CD4-positive, CD25-positive, alpha-beta regulatory T cell (primary cell): ENCODE results near the gene RSAD2. TPM values are rescaled to one million over a fixed set of nuclear protein-coding genes. Genes with fewer than 3 reads are reported as not detected.

Experiments
- ATAC-seq, 2 donors: fragments of 150-1000 bp; cut with Tn5 transposase; one replicate each; pipeline ENCODE4 v1.10.0; 2021; ENCODE audit warnings: low read depth in 2 of 2, moderate number of reproducible peaks in 2 of 2, moderate library complexity in 1 of 2
- DNase-seq, 3 donors: peaks; one replicate each; pipeline versions ENCODE4 v3.0.0 to v3.0.0-alpha.2; 2012 to 2022; ENCODE audit warnings: mixed read lengths in 1 of 3
- H3K27ac ChIP-seq: one replicate; pipeline ENCODE4 v1.7.0; 2013; ENCODE audit warnings: mild to moderate bottlenecking, low read length; ENCODE audit not compliant: insufficient read depth, poor library complexity, severe bottlenecking
- H3K27me3 ChIP-seq: one replicate; pipeline ENCODE4 v1.7.0; 2013; ENCODE audit warnings: low read length; ENCODE audit not compliant: control insufficient read depth, insufficient read depth
- H3K36me3 ChIP-seq: one replicate; pipeline ENCODE4 v1.7.0; 2013; ENCODE audit warnings: mild to moderate bottlenecking, low read length, moderate library complexity; ENCODE audit not compliant: control insufficient read depth, insufficient read depth
- H3K4me1 ChIP-seq: 2 replicates; pipeline ENCODE4 v1.7.0; 2013; ENCODE audit warnings: mild to moderate bottlenecking, low read length; ENCODE audit not compliant: insufficient read depth, control insufficient read depth, poor library complexity, severe bottlenecking
- H3K4me3 ChIP-seq: one replicate; pipeline ENCODE4 v1.7.0; 2013; ENCODE audit warnings: low read depth, mild to moderate bottlenecking, low read length, moderate library complexity
- H3K9me3 ChIP-seq, 2 experiments: 1 replicate in 1 of 2; 2 replicates in 1 of 2; pipeline ENCODE4 v1.7.0; 2013; ENCODE audit warnings: low read length in 2 of 2, mild to moderate bottlenecking in 1 of 2, moderate library complexity in 1 of 2; ENCODE audit not compliant: control insufficient read depth in 2 of 2
- H3K27ac Mint-ChIP-seq, 3 donors: one replicate each; pipeline ENCODE4 v1.8.0; 2020 to 2022; ENCODE audit warnings: mild to moderate bottlenecking in 3 of 3, mixed read lengths in 3 of 3, moderate library complexity in 2 of 3
- H3K27me3 Mint-ChIP-seq: one replicate; pipeline ENCODE4 v1.8.0; 2022; ENCODE audit warnings: mild to moderate bottlenecking, mixed read lengths
- H3K36me3 Mint-ChIP-seq: one replicate; pipeline ENCODE4 v1.8.0; 2020; ENCODE audit warnings: mixed read lengths
- H3K4me1 Mint-ChIP-seq, 4 donors: one replicate each; pipeline ENCODE4 v1.8.0; 2020 to 2022; ENCODE audit warnings: mixed read lengths in 4 of 4, mild to moderate bottlenecking in 1 of 4
- H3K4me3 Mint-ChIP-seq, 4 donors: one replicate each; pipeline ENCODE4 v1.8.0; 2020 to 2022; ENCODE audit warnings: mild to moderate bottlenecking in 4 of 4, mixed read lengths in 4 of 4, moderate library complexity in 3 of 4
- H3K9me3 Mint-ChIP-seq, 7 donors: one replicate each; pipeline ENCODE4 v1.8.0; 2020 to 2022; ENCODE audit warnings: mixed read lengths in 7 of 7, mild to moderate bottlenecking in 3 of 7, moderate library complexity in 2 of 7
- polyA plus RNA-seq, 4 donors: library from polyadenylated mRNA; unstranded; fragments of 300-500 nt; fragmentation: Illumina TruSeq; gene quantifications; one replicate each; pipeline ENCODE4 v1.2.3, GENCODE V29; 2021
- total RNA-seq: library from RNA; stranded (reverse); gene quantifications from one replicate; pipeline ENCODE4 v1.2.3, GENCODE V29; 2022

The RSAD2 gene
- total and polyA plus RNA-seq, 5 donors from 2014 or later = 1.6 to 8.7 (median 4.1) TPM

DNA sequence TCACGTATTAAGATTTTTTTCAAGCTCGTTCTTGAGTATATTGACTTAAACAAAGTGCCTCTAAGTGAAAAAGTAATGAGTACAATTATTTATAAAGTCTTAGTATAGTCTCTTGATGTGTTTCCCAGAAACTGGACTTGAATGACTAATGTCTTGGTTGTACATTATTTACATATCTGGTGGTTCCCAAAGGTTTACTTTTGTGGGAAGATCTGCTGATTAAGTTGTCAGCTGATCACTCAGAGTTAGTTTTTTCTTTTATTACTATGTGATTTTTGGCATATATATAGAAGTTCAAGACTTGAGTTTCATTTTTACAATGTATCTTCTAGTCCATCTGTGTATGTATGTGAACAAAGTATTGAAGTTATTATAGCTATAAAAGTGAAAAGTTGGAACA, 69.1 kb downstream of the RSAD2 start:
- Histone ChIP-seq H3K9me3 (no peaks in the 10 kb centered on the region), H3K27ac (no peak overlapping the region), H3K4me1 (no peaks in the 10 kb centered on the region), H3K36me3 (peaks cover 13% of the 10 kb centered on the region), H3K4me3 (no peak overlapping the region), H3K27me3 (no peaks in the 10 kb centered on the region)
- ATAC-seq (no peak), DNase-seq (no peak)
- Mint-ChIP-seq H3K4me1 (peaks cover 4 to 56% (median 20%) of the 10 kb centered on the region in 4 donors), H3K27ac (no peak overlapping the region), H3K36me3 (peaks cover 30% of the 10 kb centered on the region), H3K4me3 (no peak overlapping the region), H3K9me3 (no peaks in the 10 kb centered on the region), H3K27me3 (peaks cover 11% of the 10 kb centered on the region)

Other genes with a start within 250 kb of the RSAD2 start
- 7.4 TPM for gene CMPK2, start 11.9 kb upstream of the RSAD2 start, total RNA-seq
- gene CMPK2, start 11.9 kb upstream of the RSAD2 start, polyA plus RNA-seq = 1 to 10 TPM; 1.7 to 6.7 (median 3.5) TPM
- gene RNF144A, start 39.6 kb downstream of the RSAD2 start, total RNA-seq = 9.0 TPM
- 10 to 100 TPM in 1 of 4 donors, 1 to 10 TPM in 3; 4.8 to 11.4 (median 6.8) TPM for gene RNF144A, start 39.6 kb downstream of the RSAD2 start, polyA plus RNA-seq